Measurements from ENCODE around the gene SLC16A10. TPM values are rescaled to one million over a fixed set of nuclear protein-coding genes. Genes with fewer than 3 reads are reported as not detected.
"Not testable (repeated sequence)": the region's sequence is repeated elsewhere in the genome, so short reads cannot be mapped to it uniquely, and the experiment has no call there.

The SLC16A10 gene
- total and polyA plus RNA-seq, 2 of the 4 experiments (the other 2 are of a cell fraction) = not detected

GRCh38 chr6:111129013-111129412 is 41.7 kb downstream of the SLC16A10 start:
- Histone ChIP-seq H3K27ac (ENCODE audit: insufficient read depth, low read length) (no peak overlapping the region), H4K20me1 (ENCODE audit: insufficient read depth, low read length) (no peaks in the 10 kb centered on the region), H3K4me3 (ENCODE audit: insufficient read depth, low read depth, low read length) (no peak overlapping the region), H3K79me1 (ENCODE audit: low read depth in 1 of 2, low read length in 2 of 2) (no peaks in the 10 kb centered on the region), H3K4me1 (ENCODE audit: control insufficient read depth, insufficient read depth, low read length) (no peaks in the 10 kb centered on the region), H3K18ac (ENCODE audit: low read depth, low read length) (no peak overlapping the region), H2AK5ac (ENCODE audit: low read depth, low read length) (no peak overlapping the region), H4K5ac (ENCODE audit: low read depth, low read length) (no peak overlapping the region), H3K9ac (ENCODE audit: low read depth, low read length) (no peak overlapping the region), H3K14ac (replicated peaks; ENCODE audit: low read depth, low read length) (no peak overlapping the region), H3K56ac (ENCODE audit: extremely low read depth, insufficient read depth, low read length) (no peak overlapping the region), H4K91ac (ENCODE audit: insufficient read depth, low read depth, low read length) (no peak overlapping the region), H3K4me2 (ENCODE audit: low read depth, low read length) (no peak overlapping the region), H3K23ac (ENCODE audit: low read depth, low read length) (no peak overlapping the region), H3K9me1 (ENCODE audit: insufficient read depth, low read length) (no peaks in the 10 kb centered on the region; the same call in 1 of the 2 replicates), H3K36me3 (ENCODE audit: control insufficient read depth, insufficient read depth, low read length) (no peaks in the 10 kb centered on the region), H3K27me3 (ENCODE audit: control insufficient read depth, insufficient read depth, low read length) (peaks cover 11% of the 10 kb centered on the region), H4K8ac (ENCODE audit: low read depth in 2 of 2, low read length in 2 of 2) (no peak overlapping the region), H3K9me3 (ENCODE audit: control insufficient read depth, insufficient read depth, low read length) (no peaks in the 10 kb centered on the region), H2BK20ac (ENCODE audit: low read depth, low read length) (no peak overlapping the region), H2AFZ (replicated peaks; ENCODE audit: low read length, poor library complexity) (no peak overlapping the region), H2BK120ac (ENCODE audit: low read depth, low read length) (no peak overlapping the region), H2AK9ac (replicated peaks; ENCODE audit: low read depth, low read length, poor library complexity) (no peak overlapping the region), H2BK15ac (ENCODE audit: low read depth, low read length) (no peak overlapping the region), H3K4ac (ENCODE audit: low read depth, low read length) (no peak overlapping the region), H2BK5ac (ENCODE audit: low read depth, low read length, poor library complexity, severe bottlenecking) (no peak overlapping the region)
- TF ChIP-seq MAZ (IDR thresholded peaks at IDR 0.05; ENCODE audit: borderline replicate concordance, low read depth, low read length) (no peak), RAD21 (IDR thresholded peaks at IDR 0.05; ENCODE audit: low read length) (no peak), RCOR1 (IDR thresholded peaks at IDR 0.05; ENCODE audit: insufficient replicate concordance, low read length) (no peak)
- TF ChIP-seq, protein P1, sequence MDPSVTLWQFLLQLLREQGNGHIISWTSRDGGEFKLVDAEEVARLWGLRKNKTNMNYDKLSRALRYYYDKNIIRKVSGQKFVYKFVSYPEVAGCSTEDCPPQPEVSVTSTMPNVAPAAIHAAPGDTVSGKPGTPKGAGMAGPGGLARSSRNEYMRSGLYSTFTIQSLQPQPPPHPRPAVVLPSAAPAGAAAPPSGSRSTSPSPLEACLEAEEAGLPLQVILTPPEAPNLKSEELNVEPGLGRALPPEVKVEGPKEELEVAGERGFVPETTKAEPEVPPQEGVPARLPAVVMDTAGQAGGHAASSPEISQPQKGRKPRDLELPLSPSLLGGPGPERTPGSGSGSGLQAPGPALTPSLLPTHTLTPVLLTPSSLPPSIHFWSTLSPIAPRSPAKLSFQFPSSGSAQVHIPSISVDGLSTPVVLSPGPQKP (IDR thresholded peaks at IDR 0.05; ENCODE audit: borderline replicate concordance, low read depth, low read length) = no peak
- dilution Hi-C loops (cut with HindIII; ENCODE audit: low sequenced_read_pairs, unreplicated experiment) = no loop called here
- BruUV-seq (replicated peaks) = no TSS peak
- 50% methylated on average over 1 of the region's 1 CpG; no CpG with 5 or more reads in 1 of the 2 experiments for WGBS, 2 experiments (ENCODE audit: extremely low coverage in 2 of 2, insufficient read length in 1 of 2)
- ATAC-seq (ENCODE audit: low read depth) = no peak
- ChIA-PET POLR2A (ENCODE audit: unreplicated experiment) (no interaction called here), CTCF (no interaction called here)
- intact Hi-C loops (cut with micrococcal nuclease) = no loop called here
- DNase-seq = no peak
- in situ Hi-C loops (cut with MboI; ENCODE audit: low sequenced_read_pairs) = no loop called here

- H2BK120ac ChIP-seq (ENCODE audit: low read depth, low read length); H3K4me2 ChIP-seq (ENCODE audit: low read depth, low read length); H3K9me1 ChIP-seq (ENCODE audit: insufficient read depth, low read length); BruUV-seq (replicated peaks); H2AK9ac ChIP-seq (replicated peaks; ENCODE audit: low read depth, low read length, poor library complexity); H3K4me3 ChIP-seq (ENCODE audit: insufficient read depth, low read depth, low read length); H2AFZ ChIP-seq (replicated peaks; ENCODE audit: low read length, poor library complexity); H4K91ac ChIP-seq (ENCODE audit: insufficient read depth, low read depth, low read length); H3K9ac ChIP-seq (ENCODE audit: low read depth, low read length); H3K9me3 ChIP-seq (ENCODE audit: control insufficient read depth, insufficient read depth, low read length); H3K56ac ChIP-seq (ENCODE audit: extremely low read depth, insufficient read depth, low read length); ATAC-seq (ENCODE audit: low read depth); H3K4ac ChIP-seq (ENCODE audit: low read depth, low read length); H2BK20ac ChIP-seq (ENCODE audit: low read depth, low read length); H4K8ac ChIP-seq (ENCODE audit: low read depth in 2 of 2, low read length in 2 of 2); DNase-seq; intact Hi-C loops (cut with micrococcal nuclease); H3K79me1 ChIP-seq (ENCODE audit: low read depth in 1 of 2, low read length in 2 of 2); H2AK5ac ChIP-seq (ENCODE audit: low read depth, low read length); H2BK5ac ChIP-seq (ENCODE audit: low read depth, low read length, poor library complexity, severe bottlenecking); H3K4me1 ChIP-seq (ENCODE audit: control insufficient read depth, insufficient read depth, low read length); H4K5ac ChIP-seq (ENCODE audit: low read depth, low read length); H3K36me3 ChIP-seq (ENCODE audit: control insufficient read depth, insufficient read depth, low read length); H2BK15ac ChIP-seq (ENCODE audit: low read depth, low read length); H3K27ac ChIP-seq (ENCODE audit: insufficient read depth, low read length); POLR2A ChIA-PET (ENCODE audit: unreplicated experiment); in situ Hi-C loops (cut with MboI; ENCODE audit: low sequenced_read_pairs); CTCF ChIA-PET; H3K18ac ChIP-seq (ENCODE audit: low read depth, low read length); H3K23ac ChIP-seq (ENCODE audit: low read depth, low read length); H4K20me1 ChIP-seq (ENCODE audit: insufficient read depth, low read length); H3K14ac ChIP-seq (replicated peaks; ENCODE audit: low read depth, low read length); dilution Hi-C loops (cut with HindIII; ENCODE audit: low sequenced_read_pairs, unreplicated experiment): not testable (repeated sequence)
- WGBS, 2 experiments (ENCODE audit: extremely low coverage in 2 of 2, insufficient read length in 1 of 2) = 82% methylated on average over 8 of the region's 11 CpGs; no CpG with 5 or more reads in 1 of the 2 experiments
- peaks cover 11% of the 10 kb centered on the region for H3K27me3 ChIP-seq (ENCODE audit: control insufficient read depth, insufficient read depth, low read length)
These were observed 43.7 kb downstream of the SLC16A10 start for GRCh38 chr6:111131018-111131417.
